MM.1S (cell line): ENCODE results near the gene PLD4.

Experiments
- DNase-seq: peaks from one replicate; pipeline ENCODE4 v3.0.0-alpha.2; 2015
- H2AFZ ChIP-seq: fragments of 300-600 bp; sonication (generic); 2 replicates; pipeline ENCODE4 v1.6.0; 2016; ENCODE audit warnings: antibody characterized with exemption, low read length
- H3F3A ChIP-seq: fragments of 300-600 bp; sonication (generic); 2 replicates; pipeline ENCODE4 v1.6.1; 2016; ENCODE audit warnings: mild to moderate bottlenecking, antibody characterized with exemption, low read length, moderate library complexity, mixed read lengths; ENCODE audit not compliant: insufficient read depth
- H3K27ac ChIP-seq: fragments of 300-600 bp; sonication (generic); 2 replicates; pipeline ENCODE4 v1.5.1; 2016; ENCODE audit warnings: mild to moderate bottlenecking, low read length
- H3K27me3 ChIP-seq: fragments of 300-600 bp; sonication (generic); replicated peaks from 2 replicates; pipeline ENCODE4 v1.6.0; 2016; ENCODE audit warnings: low read length; ENCODE audit not compliant: insufficient read depth
- H3K36me3 ChIP-seq: fragments of 300-600 bp; sonication (generic); replicated peaks from 2 replicates; pipeline ENCODE4 v1.6.1; 2016; ENCODE audit warnings: mild to moderate bottlenecking, low read length, mixed read lengths; ENCODE audit not compliant: insufficient read depth
- H3K4me1 ChIP-seq: fragments of 300-600 bp; sonication (generic); 2 replicates; pipeline ENCODE4 v1.6.1; 2016; ENCODE audit warnings: low read length, mixed read lengths
- H3K4me2 ChIP-seq: fragments of 300-600 bp; sonication (generic); 2 replicates; pipeline ENCODE4 v1.6.0; 2016; ENCODE audit warnings: low read depth, low read length
- H3K4me3 ChIP-seq: fragments of 300-600 bp; sonication (generic); 2 replicates; pipeline ENCODE4 v1.5.1; 2016; ENCODE audit warnings: low read length, mixed read lengths
- H3K79me2 ChIP-seq: fragments of 300-600 bp; sonication (generic); 2 replicates; pipeline ENCODE4 v1.6.1; 2016; ENCODE audit warnings: mixed run types, low read length, mixed read lengths
- H3K9ac ChIP-seq: fragments of 300-600 bp; sonication (generic); 2 replicates; pipeline ENCODE4 v1.6.1; 2016; ENCODE audit warnings: low read length, mixed read lengths
- H3K9me2 ChIP-seq: fragments of 300-600 bp; sonication (generic); replicated peaks from 2 replicates; pipeline ENCODE4 v1.6.1; 2016; ENCODE audit warnings: mild to moderate bottlenecking, low read length, mixed read lengths; ENCODE audit not compliant: insufficient read depth
- H3K9me3 ChIP-seq: fragments of 300-600 bp; sonication (generic); replicated peaks from 2 replicates; pipeline ENCODE4 v1.6.1; 2016; ENCODE audit warnings: mild to moderate bottlenecking, low read length, mixed read lengths; ENCODE audit not compliant: insufficient read depth
- H4K20me1 ChIP-seq: fragments of 300-600 bp; sonication (generic); 2 replicates; pipeline ENCODE4 v1.6.1; 2016; ENCODE audit warnings: mild to moderate bottlenecking, low read length, moderate library complexity, mixed read lengths; ENCODE audit not compliant: insufficient read depth
- CTCF ChIP-seq: fragments of 300-600 bp; sonication (generic); IDR thresholded peaks from 2 replicates; pipeline ENCODE4 v1.5.1; 2016; ENCODE audit warnings: antibody characterized with exemption, low read length, mixed read lengths
- EZH2 ChIP-seq: fragments of 300-600 bp; sonication (generic); optimal IDR thresholded peaks from 2 replicates; pipeline ENCODE3; 2017; ENCODE audit warnings: low read depth, mild to moderate bottlenecking, antibody characterized with exemption, low read length, mixed read lengths
- EZH2phosphoT487 ChIP-seq: fragments of 300-600 bp; sonication (generic); IDR thresholded peaks from 2 replicates; pipeline ENCODE4 v1.6.1; 2018; ENCODE audit warnings: antibody characterized with exemption, low read length

PLD4 gene

GRCh38 chr14:104924421-104925213 is at the start of gene PLD4:
TSS of gene PLD4 (plus strand) at chr14:104924879. CDS start at chr14:104927141, 2,262 bp downstream.
- Histone ChIP-seq H3K4me3 (no peak within 1 kb of the TSS), H2AFZ (no peak within 1 kb of the TSS), H3K27me3 (no peaks in the 10 kb centered on the region), H3K4me1 (peaks cover 19% of the 10 kb centered on the region), H3K36me3 (no peaks in the 10 kb centered on the region), H3F3A (no peaks in the 10 kb centered on the region), H3K79me2 (no peaks in the 10 kb centered on the region), H3K9ac (no peak within 1 kb of the TSS), H3K9me3 (no peaks in the 10 kb centered on the region), H3K9me2 (no peaks in the 10 kb centered on the region), H3K27ac (no peak within 1 kb of the TSS), H4K20me1 (no peaks in the 10 kb centered on the region), H3K4me2 (no peak within 1 kb of the TSS)
- DNase-seq: no peak
- TF ChIP-seq EZH2 (no peak), CTCF (no peak), EZH2phosphoT487 (no peak)

GRCh38 chr14:104875412-104875751 is 49.3 kb upstream of the PLD4 start:
- H3K36me3 ChIP-seq: no peaks in the 10 kb centered on the region
- no peak overlapping the region for H2AFZ ChIP-seq
- no peak overlapping the region for H3K9ac ChIP-seq
- H3K27ac ChIP-seq: no peak overlapping the region
- H3K27me3 ChIP-seq: no peaks in the 10 kb centered on the region
- no peak for TF ChIP-seq CTCF
- no peak for TF ChIP-seq EZH2phosphoT487
- no peak for TF ChIP-seq EZH2
- no peak overlapping the region for H3K4me2 ChIP-seq
- no peaks in the 10 kb centered on the region for H3K9me2 ChIP-seq
- no peaks in the 10 kb centered on the region for H3K4me1 ChIP-seq
- H3K79me2 ChIP-seq: no peaks in the 10 kb centered on the region
- H4K20me1 ChIP-seq: no peaks in the 10 kb centered on the region
- no peaks in the 10 kb centered on the region for H3F3A ChIP-seq
- H3K4me3 ChIP-seq: no peak overlapping the region
- no peak for DNase-seq
- no peaks in the 10 kb centered on the region for H3K9me3 ChIP-seq

- Histone ChIP-seq H3K27me3 (no peaks in the 10 kb centered on the region), H3K79me2 (no peaks in the 10 kb centered on the region), H4K20me1 (no peaks in the 10 kb centered on the region), H3K4me1 (no peaks in the 10 kb centered on the region), H3K27ac (no peak overlapping the region), H3K9me2 (no peaks in the 10 kb centered on the region), H2AFZ (no peak overlapping the region), H3K36me3 (no peaks in the 10 kb centered on the region), H3K9me3 (no peaks in the 10 kb centered on the region), H3F3A (no peaks in the 10 kb centered on the region), H3K4me2 (no peak overlapping the region), H3K9ac (no peak overlapping the region), H3K4me3 (no peak overlapping the region)
- no peak for TF ChIP-seq CTCF
- no peak for TF ChIP-seq EZH2
- no peak for TF ChIP-seq EZH2phosphoT487
- DNase-seq: no peak
Observed at GRCh38 chr14:104875811-104876210, 48.9 kb upstream of the PLD4 start.
